SK-N-SH (cell line): ENCODE measurements around the gene TRAF4.

Source experiments
- CTCF ChIP-seq: fragments of 200-600 bp; sonication (generic); IDR thresholded peaks from 2 replicates; pipeline ENCODE4 v1.6.1; 2017; ENCODE audit warnings: antibody characterized with exemption, mild to moderate bottlenecking, moderate library complexity
- GABPA ChIP-seq: IDR thresholded peaks from 2 replicates; pipeline ENCODE4 v1.4.0; 2012; ENCODE audit warnings: low read depth, mild to moderate bottlenecking
- RAD21 ChIP-seq: IDR thresholded peaks from 2 replicates; pipeline ENCODE4 v1.6.1; 2012; ENCODE audit warnings: mild to moderate bottlenecking, low read length
- REST ChIP-seq: IDR thresholded peaks from 2 replicates; pipeline ENCODE4 v1.6.1; 2012; ENCODE audit warnings: mild to moderate bottlenecking, low read depth, low read length, moderate library complexity
- RFX5 ChIP-seq: IDR thresholded peaks from 2 replicates; pipeline ENCODE4 v1.6.1; 2012; ENCODE audit warnings: mild to moderate bottlenecking, improper control_type of control experiment, low read length
- SIN3A ChIP-seq: IDR thresholded peaks from 2 replicates; pipeline ENCODE4 v1.6.1; 2012; ENCODE audit warnings: low read depth, mild to moderate bottlenecking, low read length, moderate library complexity, borderline replicate concordance
- TAF1 ChIP-seq: IDR thresholded peaks from 2 replicates; pipeline ENCODE4 v1.6.1; 2012; ENCODE audit warnings: low read depth, mild to moderate bottlenecking, low read length, moderate library complexity, borderline replicate concordance

GRCh38 chr17:28750178-28751047 lies 6.6 kb downstream of the TRAF4 start:
- peak; percentile 97 for TF ChIP-seq CTCF
- no peak for TF ChIP-seq GABPA
- TF ChIP-seq REST, result no peak
- TF ChIP-seq TAF1, result no peak
- TF ChIP-seq SIN3A, result peak; percentile 72; the same call in 1 of the 2 replicates
- peak; percentile 86 for TF ChIP-seq RAD21
- peak; percentile 40; the same call in 1 of the 2 replicates for TF ChIP-seq RFX5
